Psoas muscle (tissue), 8 donors: ENCODE measurements around the gene SRPK2. TPM values are rescaled to one million over a fixed set of nuclear protein-coding genes. Genes with fewer than 3 reads are reported as not detected.
A peak's percentile ranks its signal among the peaks of the same experiment; 100 is the strongest.

ENCODE experiments used
- ATAC-seq, 4 donors: fragments of 200-7000 bp; cut with Tn5 transposase; one replicate each; pipeline ENCODE4 v1.9.1; 2020; ENCODE audit warnings: moderate library complexity in 3 of 4, mild to moderate bottlenecking in 2 of 4
- DNase-seq, 2 donors: peaks; one replicate each; pipeline ENCODE4 v3.0.0-alpha.2; 2020
- H3K27ac ChIP-seq: fragments of 200-600 bp; one replicate; pipeline ENCODE4 v1.8.0; 2022
- H3K27me3 ChIP-seq, 3 donors: fragments of 200-600 bp in 1 of 3; one replicate each; pipeline versions ENCODE4 v1.6.1 to v1.8.0; 2013 to 2022; ENCODE audit warnings: low read length in 2 of 3, mild to moderate bottlenecking in 2 of 3, moderate library complexity in 1 of 3; ENCODE audit not compliant: insufficient read depth in 3 of 3
- H3K36me3 ChIP-seq, 2 donors: fragments of 200-600 bp in 1 of 2; one replicate each; pipeline versions ENCODE4 v1.6.1 to v1.8.0; 2013 to 2022; ENCODE audit warnings: low read depth in 1 of 2, mild to moderate bottlenecking in 1 of 2, moderate library complexity in 1 of 2; ENCODE audit not compliant: insufficient read depth in 1 of 2
- H3K4me1 ChIP-seq: fragments of 200-600 bp; one replicate; pipeline ENCODE4 v1.8.0; 2022
- H3K4me3 ChIP-seq: fragments of 200-600 bp; one replicate; pipeline ENCODE4 v1.8.0; 2022; ENCODE audit warnings: mild to moderate bottlenecking
- H3K9me3 ChIP-seq: fragments of 200-600 bp; one replicate; pipeline ENCODE4 v1.8.0; 2022
- CTCF ChIP-seq: fragments of 200-600 bp; IDR thresholded peaks from one replicate; pipeline ENCODE4 v1.8.0; 2022; ENCODE audit warnings: antibody characterized with exemption
- WGBS, 3 donors: extraction: QIAGEN DNeasy Blood & Tissue Kit; methylation state at CpG; one replicate each; pipeline versions ENCODE4 v1.1.6 to v1.1.7; 2013; 5-methylcytosine and 5-hydroxymethylcytosine counted together
- intact Hi-C, 2 donors: fragments of 100-400 bp; cut with DNase I; formaldehyde crosslinking; loops; one replicate each; pipeline versions ENCODE4 v1.11.0 to v1.14.2; 2022
- polyA plus RNA-seq, 3 donors: library from polyadenylated mRNA; stranded (reverse); fragments of 200-250 nt; gene quantifications; one replicate each; pipeline ENCODE4 v1.2.3, GENCODE V29; 2013
- total RNA-seq, 4 donors: library from RNA; stranded (reverse); fragmentation: NEBNext Ultra II Directional in 2 of 4; extraction: Animal tissue kit (Norgen Biotek cat#: 25700) in 2 of 4; gene quantifications; one replicate each; pipeline versions ENCODE4 v1.2.1 to v1.2.4, GENCODE V29; 2021 to 2023
- donor health status: healthy with polysubstance abuse.
- donor health status: DM: no; HTN: no; CAD: no; lungs with moderate emphysema.
- donor health status: Bipolar disorder and iron deficiency.
- donor health status: healthy.
- donor health status: DM: yes; HTN: yes; CAD: no.
- donor health status: DM: no; HTN: no; CAD: no.
- donor health status: DM: no; HTN: no; CAD: no.
- donor health status: DM: yes; HTN: yes; CAD: no.

Gene SRPK2
- total and polyA plus RNA-seq, 7 donors: 12.7 to 51.3 (median 33.2) TPM

GRCh38 chr7:105355701-105356100, 33.0 kb downstream of the SRPK2 start:
- TF ChIP-seq CTCF: no peak
- Histone ChIP-seq H3K4me1 (peaks cover 55% of the 10 kb centered on the region), H3K9me3 (no peaks in the 10 kb centered on the region), H3K27me3 (no peaks in the 10 kb centered on the region), H3K36me3 (no peaks in the 10 kb centered on the region), H3K4me3 (no peak overlapping the region), H3K27ac (no peak overlapping the region)
- ATAC-seq (no peak), DNase-seq (no peak)
- 48 to 81% (median 53%) methylated on average over 6 of the region's 6 CpGs for WGBS, 3 donors
- intact Hi-C loops: no loop called here

- intact Hi-C loops: no loop called here
- TF ChIP-seq CTCF: no peak
- no peaks in the 10 kb centered on the region for H3K27me3 ChIP-seq
- no peaks in the 10 kb centered on the region for H3K36me3 ChIP-seq
- no peak overlapping the region for H3K27ac ChIP-seq
- 38 to 62% (median 46%) methylated on average over 2 of the region's 2 CpGs for WGBS, 3 donors
- no peaks in the 10 kb centered on the region for H3K9me3 ChIP-seq
- ATAC-seq: peak; percentile 5 to 52 (median 14)
- H3K4me3 ChIP-seq: no peak overlapping the region
- DNase-seq: no peak
- peaks cover 62% of the 10 kb centered on the region for H3K4me1 ChIP-seq
These were observed 34.3 kb downstream of the SRPK2 start for GRCh38 chr7:105354383-105354782.

GRCh38 chr7:105353752-105354328, 34.9 kb downstream of the SRPK2 start:
- H3K27me3 ChIP-seq: no peaks in the 10 kb centered on the region
- H3K36me3 ChIP-seq: no peaks in the 10 kb centered on the region
- DNase-seq (peak in 1 of 2 donors; percentile 27), ATAC-seq (peak; percentile 35 to 59 (median 54))
- WGBS, 3 donors: 21 to 34% (median 25%) methylated on average over 5 of the region's 5 CpGs
- intact Hi-C loops: no loop called here
- no peak for TF ChIP-seq CTCF
- H3K4me3 ChIP-seq: no peak overlapping the region
- H3K9me3 ChIP-seq: no peaks in the 10 kb centered on the region
- H3K27ac ChIP-seq: no peak overlapping the region
- peaks cover 62% of the 10 kb centered on the region for H3K4me1 ChIP-seq

GRCh38 chr7:105352901-105353668, 35.6 kb downstream of the SRPK2 start:
- no peak for DNase-seq
- ATAC-seq: no peak
- H3K4me3 ChIP-seq: no peak overlapping the region
- H3K36me3 ChIP-seq: no peaks in the 10 kb centered on the region
- peaks cover 62% of the 10 kb centered on the region for H3K4me1 ChIP-seq
- no peak overlapping the region for H3K27ac ChIP-seq
- H3K9me3 ChIP-seq: no peaks in the 10 kb centered on the region
- H3K27me3 ChIP-seq: no peaks in the 10 kb centered on the region
- no peak for TF ChIP-seq CTCF
- WGBS, 3 donors: 81 to 85% (median 82%) methylated on average over 4 of the region's 4 CpGs
- intact Hi-C loops: no loop called here
